ENCODE measurements around the gene TRPV2. TPM values are rescaled to one million over a fixed set of nuclear protein-coding genes. Genes with fewer than 3 reads are reported as not detected.
"Not testable (repeated sequence)": the region's sequence is repeated elsewhere in the genome, so short reads cannot be mapped to it uniquely, and the experiment has no call there.

The TRPV2 gene
- total and polyA plus RNA-seq, 2 experiments from 2014 or later: 0.09 to 0.93 TPM

DNA sequence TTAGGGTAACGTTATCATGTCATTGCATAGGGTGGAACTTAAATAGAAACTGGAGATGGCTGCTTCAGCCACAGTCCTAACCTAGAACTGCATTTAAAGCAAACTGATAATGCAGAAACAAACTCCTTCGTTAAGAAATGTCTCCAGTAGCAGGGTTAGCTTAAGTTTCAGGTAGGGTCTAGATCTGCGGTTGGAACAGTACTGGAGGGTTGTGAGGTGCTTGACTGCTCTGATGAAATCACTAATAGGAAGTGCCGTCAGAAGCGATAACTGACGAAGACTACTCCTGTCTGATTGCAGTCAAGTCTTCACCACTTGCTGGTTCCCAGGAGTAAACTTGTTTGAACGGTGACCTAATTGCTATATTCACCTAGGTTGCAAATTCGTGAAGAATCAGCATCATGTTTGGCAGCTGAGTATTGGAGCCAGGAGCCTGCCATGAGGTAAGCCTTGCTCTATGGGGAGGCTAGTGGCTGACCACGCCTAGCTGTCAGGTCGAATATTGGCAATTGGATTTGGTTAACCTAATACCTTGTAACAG, 24.5 kb downstream of the TRPV2 start:
- peak overlapping the region; percentile 72 for H3K4me3 ChIP-seq
- peaks cover 17% of the 10 kb centered on the region for H3K4me1 ChIP-seq (ENCODE audit: low read depth)
- H3K9me3 ChIP-seq (ENCODE audit: low read depth): no peaks in the 10 kb centered on the region
- no peaks in the 10 kb centered on the region for H3K27me3 ChIP-seq
- H3K36me3 ChIP-seq: peaks cover 26% of the 10 kb centered on the region
- DNase-seq (ENCODE audit: low read depth in 1 of 2, low spot score in 1 of 2): peak in 1 of 2 donors; percentile 45
- TF ChIP-seq, protein P1, sequence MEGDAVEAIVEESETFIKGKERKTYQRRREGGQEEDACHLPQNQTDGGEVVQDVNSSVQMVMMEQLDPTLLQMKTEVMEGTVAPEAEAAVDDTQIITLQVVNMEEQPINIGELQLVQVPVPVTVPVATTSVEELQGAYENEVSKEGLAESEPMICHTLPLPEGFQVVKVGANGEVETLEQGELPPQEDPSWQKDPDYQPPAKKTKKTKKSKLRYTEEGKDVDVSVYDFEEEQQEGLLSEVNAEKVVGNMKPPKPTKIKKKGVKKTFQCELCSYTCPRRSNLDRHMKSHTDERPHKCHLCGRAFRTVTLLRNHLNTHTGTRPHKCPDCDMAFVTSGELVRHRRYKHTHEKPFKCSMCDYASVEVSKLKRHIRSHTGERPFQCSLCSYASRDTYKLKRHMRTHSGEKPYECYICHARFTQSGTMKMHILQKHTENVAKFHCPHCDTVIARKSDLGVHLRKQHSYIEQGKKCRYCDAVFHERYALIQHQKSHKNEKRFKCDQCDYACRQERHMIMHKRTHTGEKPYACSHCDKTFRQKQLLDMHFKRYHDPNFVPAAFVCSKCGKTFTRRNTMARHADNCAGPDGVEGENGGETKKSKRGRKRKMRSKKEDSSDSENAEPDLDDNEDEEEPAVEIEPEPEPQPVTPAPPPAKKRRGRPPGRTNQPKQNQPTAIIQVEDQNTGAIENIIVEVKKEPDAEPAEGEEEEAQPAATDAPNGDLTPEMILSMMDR (IDR thresholded peaks at IDR 0.05; ENCODE audit: low read depth, low read length): no peak
- peak overlapping the region; percentile 80 for H3K27ac ChIP-seq

DNA sequence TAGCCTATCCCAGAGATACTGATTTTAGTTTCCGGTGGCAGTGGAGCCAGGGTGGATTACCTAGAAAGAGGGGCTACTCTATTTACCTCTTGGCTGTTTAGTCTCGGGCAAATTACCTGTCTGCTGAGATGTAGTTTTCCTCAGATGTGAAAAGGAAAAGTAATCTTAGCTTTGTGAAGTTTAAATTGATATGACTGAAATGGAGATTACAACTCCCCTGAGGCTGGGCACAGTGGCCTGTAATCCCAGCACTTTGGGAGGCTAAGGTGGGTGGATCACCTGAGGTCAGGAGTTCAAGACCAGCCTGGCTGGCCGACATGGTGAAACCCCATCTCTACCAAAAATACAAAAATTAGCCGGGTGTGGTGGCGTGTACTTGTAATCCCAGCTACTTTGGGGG, 25.0 kb downstream of the TRPV2 start:
- H3K9me3 ChIP-seq (ENCODE audit: low read depth); H3K27me3 ChIP-seq; DNase-seq (ENCODE audit: low read depth in 1 of 2, low spot score in 1 of 2): not testable (repeated sequence)
- H3K4me3 ChIP-seq: peak overlapping the region; percentile 72
- peaks cover 20% of the 10 kb centered on the region for H3K4me1 ChIP-seq (ENCODE audit: low read depth)
- H3K36me3 ChIP-seq: peaks cover 26% of the 10 kb centered on the region
- H3K27ac ChIP-seq: peak overlapping the region; percentile 80

DNA sequence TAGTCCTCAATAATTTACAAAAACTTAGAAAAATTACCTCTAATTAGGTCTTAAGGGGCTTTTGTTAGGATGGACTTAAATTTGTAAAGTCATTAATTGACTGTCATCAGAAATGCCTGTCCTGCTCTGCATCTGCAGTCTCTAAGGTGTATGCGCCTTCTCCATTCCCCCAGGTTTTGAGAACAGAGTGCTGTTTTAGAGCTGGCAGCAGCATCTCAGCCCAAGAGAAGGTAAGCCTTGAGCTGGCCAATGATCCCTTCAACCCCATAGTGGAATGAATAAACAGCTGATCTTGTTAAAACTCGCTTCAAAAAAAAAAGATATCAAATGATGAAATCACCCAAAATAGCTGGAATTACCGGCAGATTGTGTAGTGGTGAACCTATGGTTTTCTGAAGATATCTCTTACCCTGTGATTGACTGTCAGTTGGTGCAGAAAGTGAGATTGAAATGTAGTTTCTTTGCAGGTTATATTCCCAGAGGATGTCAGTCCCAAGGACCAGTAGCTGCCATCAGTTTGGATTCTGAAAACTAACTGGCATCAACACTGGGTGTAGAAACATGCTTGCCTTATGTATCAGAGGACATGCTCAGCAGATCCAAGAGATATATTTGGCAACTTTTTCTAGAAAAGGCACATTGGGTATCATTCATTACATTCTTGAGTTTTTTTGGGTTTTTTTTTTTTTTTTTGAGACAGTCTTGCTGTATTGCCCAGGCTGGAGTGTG, 25.7 kb downstream of the TRPV2 start:
- peak overlapping the region; percentile 60 for H3K27ac ChIP-seq
- H3K27me3 ChIP-seq: no peaks in the 10 kb centered on the region
- H3K9me3 ChIP-seq (ENCODE audit: low read depth): no peaks in the 10 kb centered on the region
- H3K4me3 ChIP-seq: peak overlapping the region; percentile 72
- peaks cover 23% of the 10 kb centered on the region for H3K4me1 ChIP-seq (ENCODE audit: low read depth)
- H3K36me3 ChIP-seq: peaks cover 28% of the 10 kb centered on the region
- peak in 1 of 2 donors; percentile 18 for DNase-seq (ENCODE audit: low read depth in 1 of 2, low spot score in 1 of 2)
- TF ChIP-seq, protein P1 (IDR thresholded peaks at IDR 0.05; ENCODE audit: low read depth, low read length): no peak

DNA sequence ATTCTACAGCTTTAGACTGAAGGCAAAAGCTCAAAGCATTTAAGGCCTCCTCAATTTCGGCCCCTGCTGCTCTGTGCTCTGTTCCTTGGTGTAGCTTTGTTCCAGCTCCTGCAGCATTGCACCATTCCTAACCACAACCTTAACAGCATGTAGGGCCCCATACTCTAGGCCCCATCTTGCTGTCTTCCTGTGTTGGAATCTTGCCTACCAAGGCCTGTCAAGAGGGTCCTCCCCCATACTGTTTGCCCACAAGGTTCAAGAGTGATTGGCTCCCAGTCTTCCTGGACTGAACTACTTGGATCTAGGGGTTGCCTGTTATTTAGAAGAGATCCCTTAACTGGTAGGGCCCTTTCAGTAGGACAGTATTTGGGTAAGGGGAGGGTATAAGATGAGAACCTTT, 26.8 kb downstream of the TRPV2 start:
- DNase-seq (ENCODE audit: low read depth in 1 of 2, low spot score in 1 of 2): peak in 1 of 2 donors; percentile 94
- peaks cover 29% of the 10 kb centered on the region for H3K36me3 ChIP-seq
- no peaks in the 10 kb centered on the region for H3K9me3 ChIP-seq (ENCODE audit: low read depth)
- H3K4me3 ChIP-seq: no peak overlapping the region
- H3K27ac ChIP-seq: peak overlapping the region; percentile 81
- H3K27me3 ChIP-seq: no peaks in the 10 kb centered on the region
- TF ChIP-seq, protein P1 (IDR thresholded peaks at IDR 0.05; ENCODE audit: low read depth, low read length): no peak
- peaks cover 23% of the 10 kb centered on the region for H3K4me1 ChIP-seq (ENCODE audit: low read depth)

DNA sequence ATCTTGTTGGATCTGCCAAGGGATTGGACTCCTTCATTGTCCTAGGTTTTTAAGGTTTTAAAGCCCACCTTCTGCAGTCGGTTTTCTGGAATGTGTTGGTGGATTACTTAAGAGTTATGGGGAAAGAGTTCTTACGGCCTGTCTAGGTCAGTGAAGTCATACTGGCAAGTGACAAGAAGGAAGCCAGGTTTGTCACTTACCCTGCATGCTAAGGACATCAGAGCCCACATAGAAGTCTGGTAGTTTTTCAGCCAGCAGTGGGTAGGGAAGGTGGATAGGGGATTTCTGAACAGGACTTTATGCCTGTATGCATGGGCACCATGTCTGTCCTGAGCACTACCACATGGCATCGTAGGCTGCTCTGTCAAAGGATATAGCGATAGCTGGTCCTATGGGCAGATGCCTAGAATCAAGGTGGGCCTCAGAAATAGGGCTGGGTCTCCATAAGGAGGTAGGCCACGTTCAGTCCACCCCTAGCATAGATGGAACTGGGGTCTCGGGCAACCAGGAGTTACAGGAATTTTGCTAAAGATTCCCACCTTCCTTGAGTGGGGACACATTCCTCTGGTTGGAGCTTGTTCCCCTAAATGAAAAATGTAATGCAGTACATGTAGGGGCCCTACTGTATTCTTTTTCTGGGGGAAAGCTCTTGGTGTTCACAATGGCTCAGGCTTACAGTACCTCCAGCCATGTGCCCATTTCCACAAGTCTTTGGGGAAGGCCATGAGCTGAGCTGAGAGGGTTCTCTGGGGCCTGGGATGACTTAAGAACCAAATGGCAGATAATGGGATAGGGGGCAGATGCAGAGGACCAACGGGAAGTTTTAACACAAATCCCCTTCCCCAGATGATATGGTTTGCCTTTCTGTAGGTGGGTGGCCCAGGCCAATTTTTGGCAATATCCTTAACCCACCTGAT, 27.5 kb downstream of the TRPV2 start:
- Histone ChIP-seq H3K9me3 (ENCODE audit: low read depth) (no peaks in the 10 kb centered on the region), H3K27me3 (no peaks in the 10 kb centered on the region), H3K36me3 (peaks cover 29% of the 10 kb centered on the region), H3K27ac (peak overlapping the region; percentile 81), H3K4me3 (no peak overlapping the region), H3K4me1 (ENCODE audit: low read depth) (peaks cover 23% of the 10 kb centered on the region)
- DNase-seq (ENCODE audit: low read depth in 1 of 2, low spot score in 1 of 2): peak in 1 of 2 donors; percentile 57
- TF ChIP-seq, protein P1 (IDR thresholded peaks at IDR 0.05; ENCODE audit: low read depth, low read length): no peak

Measured in cardiac muscle cell (in vitro differentiated cells and primary cell).